Peyer's patch (tissue), 4 donors: Measurements from ENCODE around the gene CREB3. TPM values are rescaled to one million over a fixed set of nuclear protein-coding genes. Genes with fewer than 3 reads are reported as not detected.

Experiments
- DNase-seq, 3 donors: peaks; one replicate each; pipeline ENCODE4 v3.0.0-alpha.2; 2017 to 2019
- H3K27ac ChIP-seq, 4 donors: fragments of 200-600 bp; sonication (generic); one replicate each; pipeline ENCODE4 v1.5.1; 2016 to 2019
- H3K27me3 ChIP-seq, 2 donors: fragments of 200-600 bp; sonication (generic); one replicate each; pipeline ENCODE4 v1.5.1; 2019
- H3K36me3 ChIP-seq, 3 donors: fragments of 200-600 bp; sonication (generic); one replicate each; pipeline ENCODE4 v1.5.1; 2016 to 2019
- H3K4me1 ChIP-seq, 4 donors: fragments of 200-600 bp; sonication (generic); one replicate each; pipeline ENCODE4 v1.5.1; 2016 to 2019
- H3K4me3 ChIP-seq, 4 donors: fragments of 200-600 bp; sonication (generic); 1 replicate in 3 of 4; 2 replicates in 1 of 4; pipeline ENCODE4 v1.5.1; 2016 to 2019; ENCODE audit warnings: mild to moderate bottlenecking in 1 of 4
- H3K9me3 ChIP-seq, 4 donors: fragments of 200-600 bp; sonication (generic); one replicate each; pipeline ENCODE4 v1.5.1; 2016 to 2019; ENCODE audit warnings: mild to moderate bottlenecking in 1 of 4
- POLR2A ChIP-seq, 2 donors: fragments of 450-650 bp; IDR thresholded peaks; one replicate each; pipeline ENCODE4 v1.5.1; 2017; ENCODE audit warnings: antibody characterized with exemption in 2 of 2, mild to moderate bottlenecking in 2 of 2, moderate library complexity in 2 of 2
- total RNA-seq, 4 donors: library from RNA; depleted of rRNA; stranded (reverse); fragments of >200 nt; gene quantifications; one replicate each; pipeline ENCODE4 v1.1.0, GENCODE V29; 2016
- TF ChIP-seq, protein P1 (sequence below), 6 experiments: fragments of 450-650 bp in 4 of 6; fragments of 200-600 bp in 2 of 6; sonication (generic) in 1 of 6; IDR thresholded peaks; one replicate each; pipeline ENCODE4 v1.5.1; 2017 to 2019; ENCODE audit warnings: antibody characterized with exemption in 6 of 6, mild to moderate bottlenecking in 3 of 6, moderate library complexity in 1 of 6

Gene CREB3
- total RNA-seq, 4 donors from 2014 or later = 19.8 to 34.3 (median 28.5) TPM

DNA sequence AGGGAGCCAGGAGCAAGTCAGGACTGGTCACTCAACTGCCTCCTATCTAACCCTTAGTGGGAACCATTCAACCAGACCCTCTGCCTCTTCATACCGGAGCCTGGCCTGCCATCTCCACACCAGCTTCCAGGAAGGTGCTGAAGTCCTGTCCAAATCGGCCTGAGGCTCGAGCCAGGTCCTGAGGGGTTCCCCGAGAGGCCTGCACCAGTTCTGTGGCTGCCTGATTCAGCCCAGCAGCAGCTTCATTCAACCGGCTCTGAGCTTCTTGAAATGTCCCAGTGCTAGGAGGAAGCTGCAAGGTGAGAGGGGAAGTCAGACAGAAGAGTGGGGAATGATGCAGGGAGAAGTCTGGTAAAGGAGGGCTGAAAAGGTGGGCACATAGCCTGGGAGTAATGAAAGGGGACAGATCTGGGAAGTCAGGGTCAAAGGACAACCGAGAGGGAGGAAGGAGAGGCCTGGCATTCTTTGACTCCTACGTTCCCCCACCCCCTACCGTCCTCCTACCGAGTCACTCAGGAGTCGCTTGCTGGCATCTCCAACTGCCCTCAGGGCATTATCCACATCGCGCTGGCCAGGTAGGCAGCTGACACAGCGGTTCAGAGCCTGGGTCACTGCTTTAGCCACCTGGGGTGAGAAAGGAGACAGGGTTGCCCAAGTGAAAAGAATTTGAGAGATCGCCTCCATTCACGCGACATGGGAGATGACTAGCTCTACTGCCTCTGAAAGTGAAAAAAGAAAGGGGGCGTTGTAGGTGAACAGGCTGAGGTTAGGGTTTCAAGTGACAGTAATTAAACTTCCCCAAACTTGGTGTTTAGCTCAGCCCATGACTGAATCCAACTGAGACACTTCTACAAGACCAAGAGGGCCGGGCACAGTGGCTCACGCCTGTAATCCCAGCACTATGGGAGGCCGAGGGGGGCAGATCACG, 20.7 kb upstream of the CREB3 start:
- Histone ChIP-seq H3K4me3 (no peak overlapping the region), H3K36me3 (peaks cover 0 to 93% (median 8%) of the 10 kb centered on the region in 3 donors), H3K9me3 (no peaks in the 10 kb centered on the region), H3K27me3 (no peaks in the 10 kb centered on the region), H3K27ac (no peak overlapping the region), H3K4me1 (no peaks in the 10 kb centered on the region)
- TF ChIP-seq, protein P1, sequence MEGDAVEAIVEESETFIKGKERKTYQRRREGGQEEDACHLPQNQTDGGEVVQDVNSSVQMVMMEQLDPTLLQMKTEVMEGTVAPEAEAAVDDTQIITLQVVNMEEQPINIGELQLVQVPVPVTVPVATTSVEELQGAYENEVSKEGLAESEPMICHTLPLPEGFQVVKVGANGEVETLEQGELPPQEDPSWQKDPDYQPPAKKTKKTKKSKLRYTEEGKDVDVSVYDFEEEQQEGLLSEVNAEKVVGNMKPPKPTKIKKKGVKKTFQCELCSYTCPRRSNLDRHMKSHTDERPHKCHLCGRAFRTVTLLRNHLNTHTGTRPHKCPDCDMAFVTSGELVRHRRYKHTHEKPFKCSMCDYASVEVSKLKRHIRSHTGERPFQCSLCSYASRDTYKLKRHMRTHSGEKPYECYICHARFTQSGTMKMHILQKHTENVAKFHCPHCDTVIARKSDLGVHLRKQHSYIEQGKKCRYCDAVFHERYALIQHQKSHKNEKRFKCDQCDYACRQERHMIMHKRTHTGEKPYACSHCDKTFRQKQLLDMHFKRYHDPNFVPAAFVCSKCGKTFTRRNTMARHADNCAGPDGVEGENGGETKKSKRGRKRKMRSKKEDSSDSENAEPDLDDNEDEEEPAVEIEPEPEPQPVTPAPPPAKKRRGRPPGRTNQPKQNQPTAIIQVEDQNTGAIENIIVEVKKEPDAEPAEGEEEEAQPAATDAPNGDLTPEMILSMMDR (IDR thresholded peaks at IDR 0.05) = no peak
- TF ChIP-seq POLR2A (IDR thresholded peaks at IDR 0.05) = no peak
- DNase-seq = no peak

- no peak for DNase-seq
- Histone ChIP-seq H3K27ac (no peak overlapping the region), H3K4me3 (no peak overlapping the region), H3K36me3 (peaks cover 0 to 93% (median 8%) of the 10 kb centered on the region in 3 donors), H3K4me1 (no peaks in the 10 kb centered on the region), H3K9me3 (no peaks in the 10 kb centered on the region), H3K27me3 (no peaks in the 10 kb centered on the region)
- no peak for TF ChIP-seq POLR2A (IDR thresholded peaks at IDR 0.05)
- TF ChIP-seq, protein P1 (IDR thresholded peaks at IDR 0.05) = no peak
Measured at GRCh38 chr9:35712762-35713400, 19.6 kb upstream of the CREB3 start.

- H3K27ac ChIP-seq = no peak overlapping the region
- TF ChIP-seq, protein P1 (IDR thresholded peaks at IDR 0.05) = no peak
Measured at GRCh38 chr9:35713578-35713977, 18.9 kb upstream of the CREB3 start.

GRCh38 chr9:35714123-35714522, 18.3 kb upstream of the CREB3 start:
- Histone ChIP-seq H3K27ac (no peak overlapping the region), H3K4me3 (no peak overlapping the region), H3K4me1 (peaks cover 0 to 6% (median 0%) of the 10 kb centered on the region in 4 donors), H3K9me3 (no peaks in the 10 kb centered on the region), H3K36me3 (peaks cover 0 to 93% (median 8%) of the 10 kb centered on the region in 3 donors), H3K27me3 (no peaks in the 10 kb centered on the region)
- TF ChIP-seq POLR2A (IDR thresholded peaks at IDR 0.05) = no peak
- TF ChIP-seq, protein P1 (IDR thresholded peaks at IDR 0.05) = no peak
- no peak for DNase-seq

More at GRCh38 chr9:35713578-35713977, 18.9 kb upstream of the CREB3 start:
- DNase-seq = no peak
- H3K36me3 ChIP-seq = peaks cover 0 to 93% (median 8%) of the 10 kb centered on the region in 3 donors
- no peaks in the 10 kb centered on the region for H3K9me3 ChIP-seq
- H3K27me3 ChIP-seq = no peaks in the 10 kb centered on the region
- no peak overlapping the region for H3K4me3 ChIP-seq
- H3K4me1 ChIP-seq = peaks cover 0 to 1% (median 0%) of the 10 kb centered on the region in 4 donors

DNA sequence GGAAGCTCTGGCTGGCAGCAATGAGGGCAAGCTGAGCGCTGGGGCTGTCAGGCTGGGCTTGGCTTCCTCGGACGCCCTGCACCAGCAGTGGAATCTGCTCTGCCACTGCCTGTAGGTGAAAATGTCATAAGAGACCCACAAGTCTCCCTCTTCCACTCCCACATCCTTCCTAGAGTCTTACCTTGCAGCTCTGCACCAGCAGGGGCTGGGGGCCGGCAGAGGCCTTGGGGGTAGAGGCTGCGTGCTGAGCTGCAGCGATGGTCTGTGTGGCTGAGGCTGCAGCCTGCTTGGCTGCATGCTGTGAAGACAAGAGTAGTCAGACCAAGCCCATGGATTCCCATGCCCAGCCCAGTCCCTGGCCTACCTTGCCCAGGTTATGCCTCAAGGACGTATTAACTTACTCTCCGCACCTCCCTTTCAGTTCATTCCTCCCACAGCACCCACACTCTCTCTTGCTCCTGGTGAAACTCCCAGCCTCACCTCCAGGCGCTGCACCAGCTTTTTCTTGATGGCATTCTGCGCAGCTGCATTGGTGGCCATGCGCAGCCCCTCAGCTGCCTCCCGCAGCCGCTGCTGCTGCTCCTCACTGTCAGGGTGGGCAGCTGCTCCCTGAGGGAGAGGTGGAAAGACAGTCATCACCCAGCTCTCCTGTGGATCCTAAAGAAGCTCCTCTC, 17.8 kb upstream of the CREB3 start:
- no peak overlapping the region for H3K4me3 ChIP-seq
- TF ChIP-seq, protein P1 (IDR thresholded peaks at IDR 0.05) = no peak
- no peak for TF ChIP-seq POLR2A (IDR thresholded peaks at IDR 0.05)
- H3K4me1 ChIP-seq = peaks cover 0 to 6% (median 0%) of the 10 kb centered on the region in 4 donors
- peaks cover 2 to 95% (median 8%) of the 10 kb centered on the region in 3 donors for H3K36me3 ChIP-seq
- H3K27ac ChIP-seq = no peak overlapping the region
- no peaks in the 10 kb centered on the region for H3K27me3 ChIP-seq
- no peak for DNase-seq
- no peaks in the 10 kb centered on the region for H3K9me3 ChIP-seq
